Measurements from ENCODE around the gene XYLT1. TPM values are rescaled to one million over a fixed set of nuclear protein-coding genes. Genes with fewer than 3 reads are reported as not detected.

Gene XYLT1
- total and polyA plus RNA-seq, 2 of the 13 experiments (the other 11 are each of a cell fraction or from before 2014, with no cell fraction given), result not detected

DNA sequence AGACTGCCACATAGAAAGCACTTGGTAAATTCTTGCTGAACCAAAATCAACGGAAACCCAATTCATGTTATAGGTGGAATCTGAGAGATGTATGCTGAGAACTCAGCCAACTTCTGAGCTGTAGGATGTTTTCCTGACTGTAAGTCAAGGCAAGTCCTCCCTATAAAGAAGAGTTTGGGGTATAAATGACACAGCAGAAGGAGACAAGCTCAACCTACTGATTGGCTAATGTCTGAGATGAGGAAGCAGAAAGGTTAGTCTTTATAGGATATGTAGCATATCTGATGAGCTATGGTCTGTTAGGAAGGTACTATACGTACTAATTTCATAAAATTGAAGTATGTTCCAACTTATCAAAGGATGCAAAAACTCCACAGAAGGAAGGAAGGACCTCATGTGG is 99.5 kb downstream of the XYLT1 start:
- no peak overlapping the region for H3K9ac ChIP-seq (ENCODE audit: insufficient read depth, low read depth, low read length)
- DNase-seq (ENCODE audit: low spot score), result no peak
- WGBS (ENCODE audit: low lambda C conversion rate), result 2% methylated on average over 2 of the region's 2 CpGs
- H2AFZ ChIP-seq (ENCODE audit: low read length), result no peak overlapping the region
- no peak for FAIRE-seq
- no peaks in the 10 kb centered on the region for H3K79me2 ChIP-seq (ENCODE audit: insufficient read depth, low read length)
- peaks cover 0 to 9% of the 10 kb centered on the region in 2 experiments; a peak in 1 of 5 replicates for H3K27me3 ChIP-seq (ENCODE audit: control insufficient read depth in 1 of 2, insufficient read depth in 2 of 2, low read length in 2 of 2)
- H3K9me3 ChIP-seq (ENCODE audit: low read length), result no peaks in the 10 kb centered on the region
- no peaks in the 10 kb centered on the region for H3K36me3 ChIP-seq (replicated peaks in 1 of 2; ENCODE audit: control insufficient read depth in 1 of 2, insufficient read depth in 2 of 2, low read length in 2 of 2)
- in situ Hi-C loops (cut with HindIII; ENCODE audit: extremely low pct_ligation_motif_present, low pct_unique_long_range_greater_than_20kb), result no loop called here
- H3K27ac ChIP-seq (ENCODE audit: extremely low read length, insufficient read depth, low read length), result no peak overlapping the region
- TF ChIP-seq ZNF367 (CRISPR knock-in tag; IDR thresholded peaks at IDR 0.05; ENCODE audit: borderline replicate concordance) (no peak), KLF16 (CRISPR knock-in tag; IDR thresholded peaks at IDR 0.05) (no peak), NONO (IDR thresholded peaks at IDR 0.05) (no peak), NONO (CRISPR knock-in tag; conservative IDR thresholded peaks at IDR 0.05) (no peak), ZSCAN22 (CRISPR knock-in tag; IDR thresholded peaks at IDR 0.05) (no peak), THAP8 (CRISPR knock-in tag; IDR thresholded peaks at IDR 0.05; ENCODE audit: borderline replicate concordance) (no peak), ATF7-NPFF (CRISPR knock-in tag; IDR thresholded peaks at IDR 0.05; ENCODE audit: low read depth) (no peak), MTA3 (CRISPR knock-in tag; IDR thresholded peaks at IDR 0.05) (no peak), SALL2 (CRISPR knock-in tag; IDR thresholded peaks at IDR 0.05) (no peak), HMG20A (CRISPR knock-in tag; IDR thresholded peaks at IDR 0.05; ENCODE audit: borderline replicate concordance) (no peak), KDM5A (IDR thresholded peaks at IDR 0.05; ENCODE audit: borderline replicate concordance, low read length) (no peak)
- TF ChIP-seq, protein P1, sequence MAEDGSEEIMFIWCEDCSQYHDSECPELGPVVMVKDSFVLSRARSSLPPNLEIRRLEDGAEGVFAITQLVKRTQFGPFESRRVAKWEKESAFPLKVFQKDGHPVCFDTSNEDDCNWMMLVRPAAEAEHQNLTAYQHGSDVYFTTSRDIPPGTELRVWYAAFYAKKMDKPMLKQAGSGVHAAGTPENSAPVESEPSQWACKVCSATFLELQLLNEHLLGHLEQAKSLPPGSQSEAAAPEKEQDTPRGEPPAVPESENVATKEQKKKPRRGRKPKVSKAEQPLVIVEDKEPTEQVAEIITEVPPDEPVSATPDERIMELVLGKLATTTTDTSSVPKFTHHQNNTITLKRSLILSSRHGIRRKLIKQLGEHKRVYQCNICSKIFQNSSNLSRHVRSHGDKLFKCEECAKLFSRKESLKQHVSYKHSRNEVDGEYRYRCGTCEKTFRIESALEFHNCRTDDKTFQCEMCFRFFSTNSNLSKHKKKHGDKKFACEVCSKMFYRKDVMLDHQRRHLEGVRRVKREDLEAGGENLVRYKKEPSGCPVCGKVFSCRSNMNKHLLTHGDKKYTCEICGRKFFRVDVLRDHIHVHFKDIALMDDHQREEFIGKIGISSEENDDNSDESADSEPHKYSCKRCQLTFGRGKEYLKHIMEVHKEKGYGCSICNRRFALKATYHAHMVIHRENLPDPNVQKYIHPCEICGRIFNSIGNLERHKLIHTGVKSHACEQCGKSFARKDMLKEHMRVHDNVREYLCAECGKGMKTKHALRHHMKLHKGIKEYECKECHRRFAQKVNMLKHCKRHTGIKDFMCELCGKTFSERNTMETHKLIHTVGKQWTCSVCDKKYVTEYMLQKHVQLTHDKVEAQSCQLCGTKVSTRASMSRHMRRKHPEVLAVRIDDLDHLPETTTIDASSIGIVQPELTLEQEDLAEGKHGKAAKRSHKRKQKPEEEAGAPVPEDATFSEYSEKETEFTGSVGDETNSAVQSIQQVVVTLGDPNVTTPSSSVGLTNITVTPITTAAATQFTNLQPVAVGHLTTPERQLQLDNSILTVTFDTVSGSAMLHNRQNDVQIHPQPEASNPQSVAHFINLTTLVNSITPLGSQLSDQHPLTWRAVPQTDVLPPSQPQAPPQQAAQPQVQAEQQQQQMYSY (CRISPR knock-in tag; IDR thresholded peaks at IDR 0.05), result no peak
- no peak overlapping the region for H3K4me2 ChIP-seq (ENCODE audit: low read depth, low read length)
- H3K4me1 ChIP-seq (ENCODE audit: insufficient read depth, low read length), result no peaks in the 10 kb centered on the region
- no peak overlapping the region for H3K4me3 ChIP-seq (replicated peaks in 1 of 3; ENCODE audit: insufficient read depth in 1 of 3, low read depth in 2 of 3, low read length in 3 of 3)
- BruUV-seq (replicated peaks), result no TSS peak
- H4K20me1 ChIP-seq (ENCODE audit: insufficient read depth, low read length), result no peaks in the 10 kb centered on the region
- ATAC-seq, result no peak
- intact Hi-C loops (cut with micrococcal nuclease; ENCODE audit: unreplicated experiment), result no loop called here
- CTCF ChIA-PET (ENCODE audit: low intra/inter-chr PET ratio, low total read pairs), result no interaction called here
- POLR2A ChIA-PET, result no interaction called here

Data from HepG2 (cell line).